PFSK-1 (cell line): ENCODE measurements around the gene GDPD3.

Experiments
- POLR2AphosphoS5 ChIP-seq: IDR thresholded peaks from 2 replicates; pipeline ENCODE4 v1.6.1; 2012; ENCODE audit warnings: low read depth, mild to moderate bottlenecking, control low read depth, low read length, moderate library complexity
- TAF1 ChIP-seq: IDR thresholded peaks from 2 replicates; pipeline ENCODE4 v1.6.1; 2012; ENCODE audit warnings: low read length, control low read depth, borderline replicate concordance; ENCODE audit not compliant: insufficient read depth

DNA sequence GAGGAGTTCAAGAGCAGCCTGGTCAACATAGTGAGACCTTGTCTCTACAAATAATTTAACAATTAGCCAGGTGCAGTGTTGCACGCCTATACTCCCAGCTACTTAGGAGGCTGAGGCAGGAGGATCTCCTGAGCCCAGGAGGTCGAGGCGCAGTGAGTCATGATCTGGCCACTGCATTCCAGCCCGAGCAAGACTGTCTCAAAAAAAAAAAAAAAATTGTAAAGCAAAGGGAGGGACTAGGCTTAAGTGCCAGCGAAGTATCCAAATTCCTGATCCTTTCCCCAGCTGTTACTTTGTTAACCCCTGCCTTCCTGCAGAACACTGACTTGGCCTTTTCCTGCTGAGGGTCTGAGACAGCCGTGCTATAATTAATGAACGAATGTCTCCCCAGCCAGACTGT is 2.7 kb downstream of the GDPD3 start:
- TF ChIP-seq POLR2AphosphoS5 (no peak), TAF1 (no peak)
